Activated naive CD4-positive, alpha-beta T cell treated with anti-CD3 and anti-CD28 coated beads for 36 hours (primary cell): ENCODE results near the gene CCDC88C. TPM values are rescaled to one million over a fixed set of nuclear protein-coding genes. Genes with fewer than 3 reads are reported as not detected.
"Not testable (repeated sequence)": the region's sequence is repeated elsewhere in the genome, so short reads cannot be mapped to it uniquely, and the experiment has no call there.

ENCODE experiments used
- CTCF ChIA-PET: fragments of 350-600 bp; sonication (Branson Sonifier 250); formaldehyde crosslinking; loops from one replicate; lab custom pipeline; 2021; ENCODE audit warnings: antibody characterized with exemption; lab: Charles Lee
- DNase-seq: peaks from one replicate; pipeline ENCODE4 v3.0.0-alpha.2; 2020
- H3K27ac Mint-ChIP-seq: one replicate; pipeline ENCODE4 v1.8.0; 2021; ENCODE audit warnings: mild to moderate bottlenecking, mixed read lengths
- H3K27me3 Mint-ChIP-seq: one replicate; pipeline ENCODE4 v1.8.0; 2021; ENCODE audit warnings: low read depth, mixed read lengths
- H3K36me3 Mint-ChIP-seq: one replicate; pipeline ENCODE4 v1.8.0; 2021; ENCODE audit warnings: low read depth, mixed read lengths
- H3K4me1 Mint-ChIP-seq: one replicate; pipeline ENCODE4 v1.8.0; 2021; ENCODE audit warnings: low read depth, mixed read lengths
- H3K4me3 Mint-ChIP-seq: one replicate; pipeline ENCODE4 v1.8.0; 2021; ENCODE audit warnings: mild to moderate bottlenecking, moderate library complexity, mixed read lengths
- H3K9me3 Mint-ChIP-seq: one replicate; pipeline ENCODE4 v1.8.0; 2021; ENCODE audit warnings: mixed read lengths
- intact Hi-C: fragments of 100-400 bp; cut with micrococcal nuclease; formaldehyde crosslinking; loops from one replicate; pipeline ENCODE4 v1.15.1; 2023
- total RNA-seq, 2 experiments: library from RNA; stranded (reverse); gene quantifications; one replicate each; pipeline ENCODE4 v1.2.3, GENCODE V29; 2021

The CCDC88C gene
- total RNA-seq, 2 experiments from 2014 or later = 76.0 to 83.3 TPM

GRCh38 chr14:91436266-91436665 lies 18.6 kb upstream of the CCDC88C start:
- H3K27ac Mint-ChIP-seq, H3K9me3 Mint-ChIP-seq, CTCF ChIA-PET, intact Hi-C loops, DNase-seq, H3K27me3 Mint-ChIP-seq, H3K36me3 Mint-ChIP-seq, H3K4me3 Mint-ChIP-seq, H3K4me1 Mint-ChIP-seq: not testable (repeated sequence)

- H3K27me3 Mint-ChIP-seq = no peaks in the 10 kb centered on the region
- intact Hi-C loops = loop anchor here (5.0 kb wide), 1 partner anchor 483 kb away; no protein-coding TSS in a partner anchor
- DNase-seq = no peak
- peaks cover 12% of the 10 kb centered on the region for H3K4me1 Mint-ChIP-seq
- no peaks in the 10 kb centered on the region for H3K9me3 Mint-ChIP-seq
- H3K36me3 Mint-ChIP-seq = no peaks in the 10 kb centered on the region
- H3K27ac Mint-ChIP-seq = no peak overlapping the region
- H3K4me3 Mint-ChIP-seq = no peak overlapping the region
- CTCF ChIA-PET = interaction anchor here (2.0 kb wide), 1 partner anchor 11 kb away, joined by 9 read pairs; the partner anchor contains the start of gene CCDC88C
Observed at GRCh38 chr14:91429385-91429784, 11.8 kb upstream of the CCDC88C start.

GRCh38 chr14:91428931-91429330 lies 11.3 kb upstream of the CCDC88C start:
- H3K4me1 Mint-ChIP-seq = peaks cover 12% of the 10 kb centered on the region
- H3K9me3 Mint-ChIP-seq, DNase-seq, H3K27ac Mint-ChIP-seq, H3K36me3 Mint-ChIP-seq, H3K4me3 Mint-ChIP-seq, H3K27me3 Mint-ChIP-seq: not testable (repeated sequence)
- CTCF ChIA-PET = interaction anchor here (2.0 kb wide), 1 partner anchor 11 kb away, joined by 9 read pairs; the partner anchor contains the start of gene CCDC88C
- intact Hi-C loops = loop anchor here (5.0 kb wide), 1 partner anchor 483 kb away; no protein-coding TSS in a partner anchor

- H3K27ac Mint-ChIP-seq, H3K9me3 Mint-ChIP-seq, DNase-seq, H3K4me3 Mint-ChIP-seq, H3K36me3 Mint-ChIP-seq, H3K27me3 Mint-ChIP-seq: not testable (repeated sequence)
- CTCF ChIA-PET = interaction anchor here (0.5 to 1.5 kb wide), 5 partner anchors 10 to 102 kb away, joined by 3 to 10 read pairs (median 3); no protein-coding TSS in a partner anchor
- intact Hi-C loops = loop anchor here (5.0 kb wide), 1 partner anchor 487 kb away; no protein-coding TSS in a partner anchor
- H3K4me1 Mint-ChIP-seq = peaks cover 12% of the 10 kb centered on the region
Observed at GRCh38 chr14:91425531-91425944, 7.9 kb upstream of the CCDC88C start.

GRCh38 chr14:91424813-91425530 lies 7.4 kb upstream of the CCDC88C start:
- H3K36me3 Mint-ChIP-seq = no peaks in the 10 kb centered on the region
- CTCF ChIA-PET = interaction anchor here (0.5 to 1.5 kb wide), 9 partner anchors 9 to 348 kb away, joined by 3 to 10 read pairs (median 3); no protein-coding TSS in a partner anchor
- DNase-seq = no peak
- H3K4me3 Mint-ChIP-seq = no peak overlapping the region
- no peaks in the 10 kb centered on the region for H3K27me3 Mint-ChIP-seq
- H3K9me3 Mint-ChIP-seq = no peaks in the 10 kb centered on the region
- no peak overlapping the region for H3K27ac Mint-ChIP-seq
- H3K4me1 Mint-ChIP-seq = peaks cover 12% of the 10 kb centered on the region
- intact Hi-C loops = loop anchor here (5.0 kb wide), 1 partner anchor 487 kb away; no protein-coding TSS in a partner anchor

- intact Hi-C loops = no loop called here
- peaks cover 13% of the 10 kb centered on the region for H3K4me1 Mint-ChIP-seq
- no peak overlapping the region for H3K4me3 Mint-ChIP-seq
- no peaks in the 10 kb centered on the region for H3K9me3 Mint-ChIP-seq
- H3K27me3 Mint-ChIP-seq = no peaks in the 10 kb centered on the region
- DNase-seq = no peak
- no peak overlapping the region for H3K27ac Mint-ChIP-seq
- peaks cover 10% of the 10 kb centered on the region for H3K36me3 Mint-ChIP-seq
- CTCF ChIA-PET = interaction anchor here (0.7 to 1.9 kb wide), 10 partner anchors 10 to 620 kb away, joined by 3 to 16 read pairs (median 4); no protein-coding TSS in a partner anchor
Observed at GRCh38 chr14:91420686-91421085, 3.1 kb upstream of the CCDC88C start.

- H3K27me3 Mint-ChIP-seq = no peaks in the 10 kb centered on the region
- H3K27ac Mint-ChIP-seq = no peak overlapping the region
- DNase-seq = no peak
- H3K4me3 Mint-ChIP-seq = no peak overlapping the region
- H3K36me3 Mint-ChIP-seq = peaks cover 19% of the 10 kb centered on the region
- peaks cover 23% of the 10 kb centered on the region for H3K4me1 Mint-ChIP-seq
- CTCF ChIA-PET = interaction anchor here (1.0 to 9.5 kb wide), 5 partner anchors 9 to 97 kb away, joined by 3 to 99 read pairs (median 9); no protein-coding TSS in a partner anchor
- no peaks in the 10 kb centered on the region for H3K9me3 Mint-ChIP-seq
- intact Hi-C loops = loop anchor here (5.0 to 10.0 kb wide), 3 partner anchors 153 to 1465 kb away; partner anchors contain the start of genes EFCAB11 and TDP1
Observed at GRCh38 chr14:91419451-91419850, 1.8 kb upstream of the CCDC88C start.

- Mint-ChIP-seq H3K4me1 (peaks cover 27% of the 10 kb centered on the region), H3K27ac (peak overlapping the region; percentile 74), H3K27me3 (no peaks in the 10 kb centered on the region), H3K36me3 (peaks cover 23% of the 10 kb centered on the region), H3K9me3 (no peaks in the 10 kb centered on the region), H3K4me3 (peak overlapping the region; percentile 64)
- DNase-seq = peak; percentile 63
- CTCF ChIA-PET = interaction anchor here (0.6 to 9.5 kb wide), 7 partner anchors 9 to 116 kb away, joined by 3 to 99 read pairs (median 4); no protein-coding TSS in a partner anchor
- intact Hi-C loops = loop anchor here (5.0 to 10.0 kb wide), 3 partner anchors 153 to 1464 kb away; partner anchors contain the start of genes EFCAB11 and TDP1
Observed at GRCh38 chr14:91419044-91419397, 1.4 kb upstream of the CCDC88C start.

- no peaks in the 10 kb centered on the region for H3K9me3 Mint-ChIP-seq
- peaks cover 27% of the 10 kb centered on the region for H3K36me3 Mint-ChIP-seq
- H3K27ac Mint-ChIP-seq = peak overlapping the region; percentile 74
- no peaks in the 10 kb centered on the region for H3K27me3 Mint-ChIP-seq
- intact Hi-C loops = loop anchor here (1.0 to 10.0 kb wide), 6 partner anchors 8 to 1464 kb away; partner anchors contain the start of genes EFCAB11 and TDP1
- DNase-seq = peak; percentile 84
- peak overlapping the region; percentile 64 for H3K4me3 Mint-ChIP-seq
- peaks cover 32% of the 10 kb centered on the region for H3K4me1 Mint-ChIP-seq
- CTCF ChIA-PET = interaction anchor here (0.6 to 9.5 kb wide), 12 partner anchors 10 to 116 kb away, joined by 3 to 99 read pairs (median 3); no protein-coding TSS in a partner anchor
Observed at GRCh38 chr14:91418387-91419043, 895 bp upstream of the CCDC88C start.

- H3K27ac Mint-ChIP-seq = peak overlapping the region; percentile 61
- H3K27me3 Mint-ChIP-seq = no peaks in the 10 kb centered on the region
- peak; percentile 52 for DNase-seq
- H3K4me3 Mint-ChIP-seq = peak overlapping the region; percentile 64
- H3K36me3 Mint-ChIP-seq = peaks cover 32% of the 10 kb centered on the region
- CTCF ChIA-PET = interaction anchor here (0.7 to 9.5 kb wide), 12 partner anchors 10 to 115 kb away, joined by 3 to 99 read pairs (median 3); no protein-coding TSS in a partner anchor
- intact Hi-C loops = loop anchor here (1.0 to 10.0 kb wide), 9 partner anchors 8 to 1463 kb away; partner anchors contain the start of genes EFCAB11, PPP4R3A, RPS6KA5 and TDP1
- H3K9me3 Mint-ChIP-seq = no peaks in the 10 kb centered on the region
- H3K4me1 Mint-ChIP-seq = peaks cover 37% of the 10 kb centered on the region
Observed at GRCh38 chr14:91417983-91418386, 365 bp upstream of the CCDC88C start.

- no peaks in the 10 kb centered on the region for H3K27me3 Mint-ChIP-seq
- H3K4me1 Mint-ChIP-seq = peaks cover 47% of the 10 kb centered on the region
- peak; percentile 42 for DNase-seq
- H3K36me3 Mint-ChIP-seq = peaks cover 35% of the 10 kb centered on the region
- no peaks in the 10 kb centered on the region for H3K9me3 Mint-ChIP-seq
- peak overlapping the region; percentile 100 for H3K27ac Mint-ChIP-seq
- intact Hi-C loops = loop anchor here (1.0 to 10.0 kb wide), 12 partner anchors 19 to 1462 kb away; partner anchors contain the start of genes EFCAB11, PPP4R3A, RPS6KA5 and TDP1
- CTCF ChIA-PET = interaction anchor here (0.6 to 9.5 kb wide), 11 partner anchors 9 to 178 kb away, joined by 3 to 99 read pairs (median 6); no protein-coding TSS in a partner anchor
- peak overlapping the region; percentile 98 for H3K4me3 Mint-ChIP-seq
Observed at GRCh38 chr14:91416744-91417119, 888 bp downstream of the CCDC88C start.
